ENCODE results near the gene ANKRD17.
"Not testable (repeated sequence)": the region's sequence is repeated elsewhere in the genome, so short reads cannot be mapped to it uniquely, and the experiment has no call there.

ANKRD17 gene, protein sequence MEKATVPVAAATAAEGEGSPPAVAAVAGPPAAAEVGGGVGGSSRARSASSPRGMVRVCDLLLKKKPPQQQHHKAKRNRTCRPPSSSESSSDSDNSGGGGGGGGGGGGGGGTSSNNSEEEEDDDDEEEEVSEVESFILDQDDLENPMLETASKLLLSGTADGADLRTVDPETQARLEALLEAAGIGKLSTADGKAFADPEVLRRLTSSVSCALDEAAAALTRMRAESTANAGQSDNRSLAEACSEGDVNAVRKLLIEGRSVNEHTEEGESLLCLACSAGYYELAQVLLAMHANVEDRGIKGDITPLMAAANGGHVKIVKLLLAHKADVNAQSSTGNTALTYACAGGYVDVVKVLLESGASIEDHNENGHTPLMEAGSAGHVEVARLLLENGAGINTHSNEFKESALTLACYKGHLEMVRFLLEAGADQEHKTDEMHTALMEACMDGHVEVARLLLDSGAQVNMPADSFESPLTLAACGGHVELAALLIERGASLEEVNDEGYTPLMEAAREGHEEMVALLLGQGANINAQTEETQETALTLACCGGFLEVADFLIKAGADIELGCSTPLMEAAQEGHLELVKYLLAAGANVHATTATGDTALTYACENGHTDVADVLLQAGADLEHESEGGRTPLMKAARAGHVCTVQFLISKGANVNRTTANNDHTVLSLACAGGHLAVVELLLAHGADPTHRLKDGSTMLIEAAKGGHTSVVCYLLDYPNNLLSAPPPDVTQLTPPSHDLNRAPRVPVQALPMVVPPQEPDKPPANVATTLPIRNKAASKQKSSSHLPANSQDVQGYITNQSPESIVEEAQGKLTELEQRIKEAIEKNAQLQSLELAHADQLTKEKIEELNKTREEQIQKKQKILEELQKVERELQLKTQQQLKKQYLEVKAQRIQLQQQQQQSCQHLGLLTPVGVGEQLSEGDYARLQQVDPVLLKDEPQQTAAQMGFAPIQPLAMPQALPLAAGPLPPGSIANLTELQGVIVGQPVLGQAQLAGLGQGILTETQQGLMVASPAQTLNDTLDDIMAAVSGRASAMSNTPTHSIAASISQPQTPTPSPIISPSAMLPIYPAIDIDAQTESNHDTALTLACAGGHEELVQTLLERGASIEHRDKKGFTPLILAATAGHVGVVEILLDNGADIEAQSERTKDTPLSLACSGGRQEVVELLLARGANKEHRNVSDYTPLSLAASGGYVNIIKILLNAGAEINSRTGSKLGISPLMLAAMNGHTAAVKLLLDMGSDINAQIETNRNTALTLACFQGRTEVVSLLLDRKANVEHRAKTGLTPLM (N-terminal part only)

DNA sequence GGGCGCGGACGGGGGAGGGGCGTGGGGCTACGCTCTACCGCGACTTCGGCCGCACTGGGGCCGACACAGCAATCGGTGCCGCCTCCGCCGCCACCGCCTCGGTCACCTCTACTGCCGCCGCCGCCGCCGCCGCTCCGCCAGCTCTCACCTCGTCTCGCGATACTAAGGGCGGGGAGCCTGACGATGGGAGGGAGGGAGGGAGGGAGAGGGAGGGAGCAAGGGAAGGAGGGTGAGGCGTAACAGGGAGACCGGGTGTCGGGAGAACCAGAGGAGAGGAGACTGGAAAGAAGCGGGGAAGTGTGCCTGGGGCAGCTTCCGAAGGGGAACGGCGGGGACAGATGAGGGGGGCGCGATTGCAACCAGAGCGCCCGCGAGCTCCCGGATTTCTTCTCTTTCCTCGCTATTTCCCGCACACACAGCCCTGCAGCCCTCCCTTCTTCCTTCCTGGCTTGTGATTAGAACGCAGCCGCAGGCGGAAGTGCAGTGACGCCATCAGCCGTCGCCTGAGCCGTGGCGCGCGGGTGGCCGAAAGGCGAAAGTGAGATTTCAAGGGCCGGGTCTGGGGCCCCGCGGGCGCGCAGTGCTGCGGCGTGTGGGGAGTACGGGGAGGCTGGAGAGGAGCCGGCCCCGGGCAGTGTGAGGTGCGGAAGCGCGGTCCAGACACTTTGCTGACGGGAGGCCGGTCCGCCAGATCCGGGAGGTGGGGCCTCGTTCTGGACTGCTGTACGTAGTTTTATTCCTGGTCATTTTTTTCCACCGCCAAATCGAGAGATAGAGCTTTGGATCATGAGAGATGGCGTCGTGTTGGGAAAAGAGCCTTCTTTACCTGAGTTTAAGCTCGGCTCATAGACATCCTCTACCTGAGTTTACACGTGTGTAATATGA, at the start of gene ANKRD17:
Gene ANKRD17 (minus strand): TSS at position 113 of the 885 bp plus-strand sequence. CDS start 130 bp downstream, outside the sequence.
- peak; percentile 90 for DNase-seq

DNA sequence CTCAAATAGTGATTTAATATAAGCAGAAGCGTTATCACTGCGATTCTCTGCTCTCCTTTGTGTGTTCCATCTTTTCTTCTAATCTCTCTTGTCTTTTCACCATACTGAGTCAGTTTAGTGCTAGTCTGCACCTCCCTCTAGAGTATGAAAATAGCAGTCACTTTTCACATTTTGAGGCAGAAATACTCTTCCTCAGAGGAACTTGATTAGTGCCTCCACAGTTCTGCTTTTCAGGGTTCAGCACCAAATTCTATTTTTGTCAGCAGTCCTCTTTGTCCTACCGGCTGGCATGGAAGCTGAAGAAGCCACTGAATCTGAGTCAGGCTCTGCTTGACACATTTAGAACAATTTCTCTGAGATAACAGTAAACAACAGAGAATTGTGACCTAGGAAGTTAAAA, 49.7 kb upstream of the ANKRD17 start:
- no peak for DNase-seq

DNA sequence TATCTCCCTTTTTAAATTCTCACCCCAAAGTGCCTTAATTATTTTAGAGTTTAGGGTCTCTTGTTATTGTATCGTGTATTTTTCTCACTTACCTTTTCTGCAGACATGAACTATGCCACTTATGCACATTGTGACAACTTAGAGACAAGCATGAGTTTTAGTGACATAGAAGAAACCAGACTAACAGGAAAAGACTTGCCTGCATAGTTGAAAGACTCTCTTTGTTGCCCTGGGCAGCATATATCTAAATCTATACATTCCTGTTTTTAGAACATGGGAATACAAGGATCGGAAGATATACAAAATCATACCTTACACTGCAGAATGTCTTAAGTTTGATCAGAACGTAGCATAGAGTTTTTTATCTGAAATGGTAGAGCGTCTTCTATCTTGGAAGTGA, 45.1 kb upstream of the ANKRD17 start:
- DNase-seq: no peak

DNA sequence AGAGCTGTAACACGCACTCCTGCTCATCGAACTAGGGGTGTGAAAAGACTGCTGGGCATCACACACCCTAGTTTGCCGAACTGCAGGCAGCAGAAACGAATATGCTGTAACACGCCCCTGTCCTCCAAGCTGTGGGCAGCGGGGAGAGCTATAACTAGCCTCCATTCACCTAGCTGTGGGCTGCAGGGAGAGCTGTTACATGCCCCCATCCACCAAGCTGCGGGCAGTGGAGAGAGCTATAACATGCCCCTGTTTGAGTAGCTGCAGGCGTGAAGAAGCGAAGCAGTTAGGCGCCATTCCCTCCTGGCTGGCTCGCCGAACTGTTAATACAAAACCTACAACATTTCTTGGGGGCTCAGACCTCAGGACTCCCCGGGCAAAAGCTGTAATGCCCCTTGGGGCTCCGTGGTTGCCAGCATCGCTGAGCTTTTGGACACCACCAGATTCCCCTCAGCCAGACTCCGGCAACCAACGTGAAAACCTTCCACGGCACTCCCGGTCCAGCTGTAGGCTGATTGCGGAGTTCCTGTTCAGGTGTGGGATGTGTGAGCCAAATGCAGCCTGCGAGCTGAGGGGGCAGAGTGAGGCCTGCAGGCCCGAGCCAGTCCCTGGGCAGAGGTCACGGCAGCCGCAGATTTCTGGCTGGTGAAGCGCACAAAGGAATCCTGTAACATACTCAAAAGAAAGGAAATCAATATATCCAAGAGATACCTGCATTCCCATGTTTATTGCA, 41.1 kb upstream of the ANKRD17 start:
- no peak for DNase-seq

DNA sequence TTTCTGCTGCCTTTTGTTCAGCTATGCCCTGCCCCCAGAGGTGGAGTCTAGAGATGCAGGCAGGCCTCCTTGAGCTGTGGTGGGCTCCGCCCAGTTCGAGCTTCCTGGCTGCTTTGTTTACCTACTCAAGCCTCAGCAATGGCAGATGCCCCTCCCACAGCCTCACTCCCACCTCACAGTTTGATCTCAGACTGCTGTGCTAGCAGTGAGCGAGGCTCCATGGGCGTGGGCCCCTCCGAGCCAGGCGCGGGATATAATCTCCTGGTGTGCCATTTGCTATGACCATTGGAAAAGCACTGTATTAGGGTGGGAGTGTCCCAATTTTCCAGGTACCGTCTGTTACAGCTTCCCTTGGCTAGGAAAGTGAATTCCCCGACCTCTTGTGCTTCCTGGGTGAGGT, 34.1 kb upstream of the ANKRD17 start:
- DNase-seq: not testable (repeated sequence)

DNA sequence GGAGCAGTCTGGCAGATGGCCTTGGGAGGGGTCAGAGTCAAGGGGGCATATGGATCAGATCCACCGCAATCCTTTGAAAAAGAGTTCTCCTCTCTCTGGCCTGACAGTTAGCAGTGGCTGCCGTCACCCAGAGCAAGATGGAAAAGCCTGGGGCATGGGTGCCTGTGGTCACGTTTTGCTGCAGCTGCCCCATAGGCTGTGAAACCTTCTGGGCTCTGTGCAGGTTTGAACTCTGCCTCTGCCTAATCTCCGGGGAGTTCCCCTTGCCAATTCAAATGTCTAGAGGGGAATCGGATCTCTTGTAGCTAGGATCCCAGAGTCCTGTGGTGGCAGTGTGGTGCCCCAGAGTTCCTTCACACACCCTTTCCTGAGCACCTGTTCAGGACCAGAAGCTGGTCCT, 23.4 kb upstream of the ANKRD17 start:
- no peak for DNase-seq

DNA sequence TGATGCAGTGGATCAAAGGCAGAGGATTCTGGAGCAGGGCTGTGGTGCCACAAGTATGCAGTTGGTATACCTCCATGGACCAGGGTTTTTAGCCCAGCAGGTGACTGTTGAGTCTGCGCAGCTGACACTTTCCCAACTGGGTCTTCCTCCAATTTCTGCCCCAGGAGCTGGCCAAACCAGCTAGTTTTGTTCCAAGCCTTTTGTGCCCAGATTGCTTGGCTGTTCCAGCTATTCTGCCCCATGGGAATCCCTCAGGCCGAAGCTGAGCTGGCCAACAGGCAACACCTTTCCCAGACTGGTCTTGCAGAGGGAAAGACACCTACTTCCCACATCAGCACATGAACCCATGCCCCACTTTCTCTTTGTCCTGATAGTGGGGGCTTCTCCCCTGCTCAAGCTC, 22.8 kb upstream of the ANKRD17 start:
- DNase-seq: no peak

DNA sequence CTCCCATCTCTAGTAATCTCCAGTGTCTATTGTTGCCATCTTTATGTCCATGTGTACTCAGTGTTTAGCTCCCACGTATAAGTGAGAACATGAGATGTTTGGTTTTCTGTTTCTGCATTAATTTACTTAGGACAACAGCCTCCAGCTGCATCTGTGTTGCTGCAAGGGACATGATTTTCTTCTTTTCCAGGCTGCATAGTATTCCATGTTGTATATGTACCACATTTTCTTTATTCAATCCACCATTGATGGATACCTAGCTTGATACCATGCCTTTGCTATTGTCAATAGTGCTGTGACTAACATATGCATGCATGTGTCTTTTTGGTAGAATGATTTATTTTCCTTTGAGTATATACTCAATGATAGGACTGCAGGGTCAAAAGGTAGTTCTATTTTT, 18.6 kb upstream of the ANKRD17 start:
- no peak for DNase-seq

DNA sequence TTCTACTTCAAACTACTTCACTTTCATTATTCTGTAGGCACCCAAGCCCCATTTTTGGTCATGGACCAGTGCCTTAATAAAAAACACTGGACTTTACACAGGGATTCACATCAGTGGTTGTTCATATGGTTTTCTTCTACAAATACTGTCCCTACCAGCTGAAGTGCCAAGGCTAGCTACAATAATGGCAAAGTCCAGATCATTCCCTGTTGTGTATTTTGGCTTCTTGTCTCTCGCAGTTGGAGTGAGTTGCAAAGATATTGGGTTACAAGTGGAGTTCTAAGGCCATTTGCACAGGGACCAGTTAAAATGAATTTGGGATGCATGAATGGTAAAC, 16.7 kb upstream of the ANKRD17 start:
- DNase-seq: no peak

DNA sequence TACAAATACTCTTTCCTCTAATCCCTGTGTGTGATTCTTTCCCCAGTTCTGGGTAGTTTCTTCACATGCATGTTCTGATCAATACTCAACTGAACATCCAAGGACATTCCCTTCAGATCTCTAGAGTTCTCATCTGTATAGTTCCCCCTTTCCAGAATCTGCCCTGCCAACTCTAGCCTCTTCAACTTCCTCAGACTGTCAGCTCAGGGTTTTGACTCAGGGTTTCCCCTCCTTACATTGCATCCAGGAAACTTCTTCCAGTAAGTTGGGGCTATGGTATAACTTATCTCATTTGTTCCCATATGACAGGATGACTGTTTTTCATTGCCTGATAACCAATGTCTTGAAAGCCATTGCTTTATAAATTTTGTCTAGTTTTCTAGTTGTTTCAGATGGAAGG, 14.2 kb upstream of the ANKRD17 start:
- no peak for DNase-seq

DNA sequence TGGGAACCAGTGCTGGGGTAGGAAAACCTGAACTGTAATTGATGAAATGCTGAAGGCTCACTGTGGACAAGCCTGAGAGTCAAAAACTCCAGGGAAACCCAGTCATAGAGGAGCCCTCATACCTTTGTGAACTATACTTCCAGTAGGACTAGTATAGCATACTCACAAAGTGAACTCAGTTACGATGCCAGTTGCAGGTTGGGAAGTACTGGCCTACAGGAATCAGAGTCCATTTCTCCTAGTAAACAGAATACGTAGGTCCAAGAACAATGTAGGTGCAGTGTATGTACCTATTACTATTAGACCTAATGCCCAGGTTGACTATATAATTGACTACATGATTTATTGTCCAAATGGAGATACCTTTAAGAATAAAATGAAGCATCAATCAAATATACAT, 8.5 kb upstream of the ANKRD17 start:
- DNase-seq: no peak

DNA sequence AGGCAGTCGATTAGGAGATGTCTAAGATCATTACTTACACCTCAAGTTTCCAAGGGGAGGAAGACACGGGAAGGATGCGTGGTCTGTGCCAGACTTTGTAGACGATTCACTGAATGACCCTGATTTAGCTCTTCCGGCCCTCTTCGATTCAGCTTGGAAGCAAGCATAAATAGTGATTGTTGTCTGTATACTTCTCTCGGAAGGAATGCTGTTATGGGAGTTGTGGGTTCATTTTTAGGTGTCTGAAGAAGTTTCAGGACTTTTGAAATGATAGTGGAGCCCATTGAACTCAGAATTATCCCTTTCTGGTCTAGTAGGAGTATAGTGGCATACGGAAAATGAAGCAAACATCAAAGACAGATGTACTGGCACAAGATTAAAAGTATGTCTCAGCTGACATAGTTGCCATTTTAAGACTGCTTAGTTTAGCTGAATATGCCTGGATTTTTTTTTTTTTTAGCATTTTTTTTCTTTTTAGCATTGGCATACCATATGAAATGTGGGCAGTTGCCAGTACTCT, 1.0 kb upstream of the ANKRD17 start:
- no peak for DNase-seq

DNA sequence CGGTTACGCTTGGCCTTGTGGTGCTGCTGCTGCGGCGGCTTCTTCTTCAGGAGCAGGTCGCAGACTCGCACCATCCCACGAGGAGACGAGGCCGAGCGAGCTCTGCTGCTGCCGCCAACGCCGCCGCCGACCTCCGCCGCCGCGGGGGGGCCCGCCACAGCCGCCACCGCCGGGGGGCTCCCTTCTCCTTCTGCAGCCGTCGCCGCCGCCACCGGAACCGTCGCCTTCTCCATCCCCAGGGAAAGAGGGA, 237 bp downstream of the ANKRD17 start:
- no peak for DNase-seq

DNA sequence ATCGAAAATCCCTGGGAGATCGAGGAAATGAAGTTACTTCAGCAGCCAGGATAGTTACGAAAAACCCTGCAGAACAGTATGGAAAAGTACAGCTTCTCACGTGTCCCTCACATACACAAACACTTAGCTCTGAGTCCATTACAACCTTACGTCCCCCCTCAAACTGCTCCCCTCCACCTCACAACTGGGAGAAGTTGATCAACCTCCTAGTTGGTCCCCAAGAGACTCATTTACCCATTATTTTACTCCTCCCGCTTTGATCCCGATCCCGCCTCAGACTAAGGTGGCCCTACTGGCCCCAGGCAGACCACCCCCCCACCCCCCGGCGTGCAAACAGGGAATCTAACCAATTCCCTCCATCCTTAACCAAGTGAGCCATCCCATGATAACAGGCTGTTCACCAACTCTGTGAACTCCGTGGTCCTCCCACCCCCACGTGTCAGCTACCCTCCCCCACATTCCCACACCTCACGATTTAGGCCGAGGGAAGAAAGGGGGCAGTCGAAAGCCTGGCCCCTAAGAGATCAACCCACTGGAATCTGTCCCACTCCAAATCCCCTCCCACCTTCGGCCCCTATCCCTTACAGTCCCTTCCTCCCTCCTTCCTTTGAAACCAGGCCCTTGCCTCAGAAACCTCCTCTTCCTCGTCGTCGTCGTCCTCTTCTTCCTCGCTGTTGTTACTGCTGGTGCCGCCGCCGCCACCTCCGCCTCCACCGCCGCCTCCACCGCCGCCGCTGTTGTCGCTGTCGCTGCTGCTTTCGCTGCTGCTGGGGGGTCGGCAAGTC, 755 bp downstream of the ANKRD17 start:
- no peak for DNase-seq

DNA sequence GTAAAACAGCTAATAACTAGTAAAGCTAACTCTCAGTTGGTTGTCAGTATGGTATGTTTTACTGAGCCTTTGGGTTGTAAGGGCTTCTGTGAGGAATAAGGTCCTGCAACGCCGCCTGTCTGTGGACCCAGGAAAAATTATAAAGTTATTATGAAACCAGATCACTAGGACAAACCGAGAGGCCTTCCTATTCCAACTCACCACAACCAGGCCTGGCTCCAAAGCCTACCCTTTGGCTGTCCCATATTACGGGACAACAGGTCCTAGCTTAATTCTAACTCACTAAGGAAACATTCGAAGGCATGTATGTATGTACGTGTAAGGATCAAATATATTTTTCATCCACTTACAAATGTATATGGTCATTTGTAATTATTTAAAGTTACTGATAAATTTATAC, 1.4 kb downstream of the ANKRD17 start:
- DNase-seq: peak; percentile 65

DNA sequence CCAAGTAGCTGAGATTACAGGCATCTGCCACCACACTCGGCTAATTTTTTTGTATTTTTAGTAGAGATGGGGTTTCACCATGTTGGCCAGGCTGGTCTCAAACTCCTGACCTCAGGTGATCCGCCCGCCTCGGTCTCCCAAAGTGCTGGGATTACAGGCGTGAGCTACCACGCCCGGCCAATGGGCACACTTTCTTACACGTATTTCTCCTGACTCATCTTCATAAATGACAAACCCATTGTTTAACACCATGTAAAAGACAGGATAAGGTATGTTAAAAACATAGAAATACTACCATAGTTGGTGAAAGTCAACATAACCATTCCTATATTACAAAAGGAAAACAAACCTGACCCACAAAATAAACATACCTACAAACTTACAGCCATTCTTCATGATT, 2.8 kb downstream of the ANKRD17 start:
- not testable (repeated sequence) for DNase-seq

DNA sequence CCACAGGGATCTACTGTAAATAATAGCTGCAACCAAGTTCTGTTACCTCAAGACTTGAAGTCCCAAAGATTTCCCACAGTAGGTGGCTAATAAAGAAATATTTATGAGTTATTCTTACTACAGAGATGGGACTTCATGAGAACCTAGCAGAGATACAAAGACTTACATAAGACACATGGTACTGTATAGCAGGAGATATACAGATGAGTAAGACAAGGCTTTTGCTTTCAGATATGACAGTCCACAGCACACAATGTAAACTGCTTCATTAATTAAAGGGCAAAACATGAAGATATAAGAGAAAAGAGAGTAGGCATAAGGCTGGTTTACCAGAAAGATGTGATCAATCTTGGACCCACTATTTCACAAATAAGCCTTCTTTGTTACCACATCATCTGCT, 6.6 kb downstream of the ANKRD17 start:
- DNase-seq: no peak

DNA sequence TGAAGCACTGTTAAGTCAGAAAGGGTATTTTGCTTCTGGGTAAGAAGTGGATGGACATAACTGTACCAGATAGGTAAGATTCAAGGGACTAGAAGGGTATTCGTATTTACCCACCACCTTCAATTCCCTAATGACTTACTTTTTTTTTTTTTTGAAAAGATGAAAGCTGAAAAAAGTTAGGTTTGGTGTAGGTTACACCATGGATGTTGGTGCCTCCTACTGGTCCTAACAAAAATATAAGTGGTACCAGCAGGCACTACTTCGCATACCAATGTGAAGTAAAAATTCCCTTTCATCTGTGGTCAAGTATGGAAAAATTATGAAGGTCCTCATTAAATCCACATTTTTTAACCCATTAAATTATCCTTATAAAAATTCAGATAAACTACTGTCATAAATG, 7.2 kb downstream of the ANKRD17 start:
- DNase-seq: no peak

DNA sequence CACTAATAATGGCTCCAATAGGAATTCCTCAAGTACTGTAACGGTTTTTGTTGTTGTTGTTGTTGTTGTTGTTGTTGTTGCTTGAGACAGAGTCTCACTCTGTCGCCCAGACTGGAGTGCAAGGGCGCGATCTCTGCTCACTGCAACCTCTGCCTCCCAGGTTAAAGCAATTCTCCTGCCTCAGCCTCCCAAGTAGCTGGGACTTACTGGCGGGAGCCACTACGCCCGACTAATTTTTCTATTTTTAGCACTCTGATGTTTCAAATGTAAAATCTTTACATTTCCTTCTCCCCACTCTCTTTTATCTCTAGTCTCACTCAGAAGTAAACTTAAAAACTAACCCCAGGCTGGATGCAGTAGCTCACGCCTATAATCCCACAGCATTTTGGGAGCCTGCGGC, 8.0 kb downstream of the ANKRD17 start:
- no peak for DNase-seq

DNA sequence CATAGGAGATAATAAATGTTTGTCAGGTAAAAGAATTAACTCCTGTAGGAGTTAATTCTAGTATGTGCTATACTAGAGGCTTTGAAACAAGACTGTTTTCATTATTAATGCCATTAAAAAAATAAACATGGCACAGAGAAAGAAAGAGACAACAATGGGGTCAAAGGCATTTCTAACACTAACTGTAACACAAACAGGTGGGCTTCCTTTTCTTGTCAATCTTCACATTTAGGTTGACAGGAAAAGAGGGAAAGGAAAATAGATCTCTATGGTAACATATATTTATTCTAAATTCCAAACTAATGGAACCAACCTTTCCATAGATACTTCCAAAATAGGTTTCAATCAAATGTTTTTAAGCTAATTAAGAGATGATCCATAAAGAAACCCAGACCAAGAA, 9.8 kb downstream of the ANKRD17 start:
- DNase-seq: no peak

DNA sequence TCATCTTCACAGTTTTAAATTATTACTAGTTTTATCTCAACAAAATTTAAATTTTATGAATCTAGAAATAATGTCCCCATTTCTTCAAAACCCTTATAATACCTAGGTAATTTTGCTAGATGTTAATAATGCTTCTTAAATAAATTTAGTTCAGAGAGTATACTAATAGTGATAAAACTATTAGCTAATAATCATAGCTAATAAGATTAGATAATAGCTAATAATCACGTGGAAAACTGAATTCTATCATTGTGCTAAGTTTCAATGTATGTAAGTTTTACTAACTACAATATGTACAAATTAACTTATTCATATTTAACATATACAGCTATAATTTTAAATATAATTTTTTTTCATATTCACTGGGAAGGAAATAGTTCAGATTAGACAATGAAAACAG, 10.2 kb downstream of the ANKRD17 start:
- no peak for DNase-seq

All from activated CD8-positive, alpha-beta memory T cell treated with anti-CD3 and anti-CD28 coated beads, Interleukin-2, amount 50 U/mL, for 4 hours (primary cell).